Transverse colon (tissue), 3 donors: ENCODE results near the gene TPSD1.

Experiments
- CTCF ChIP-seq, 5 experiments: fragments of 200-600 bp in 3 of 5; fragments of 450-650 bp in 2 of 5; sonication (generic) in 3 of 5; IDR thresholded peaks; 1 replicate in 2 of 5; 2 replicates in 3 of 5; pipeline ENCODE4 v1.5.1; 2016 to 2017; ENCODE audit warnings: antibody characterized with exemption in 5 of 5, inconsistent platforms in 3 of 5, mild to moderate bottlenecking in 2 of 5, moderate library complexity in 1 of 5
- POLR2A ChIP-seq: fragments of 450-650 bp; IDR thresholded peaks from one replicate; pipeline ENCODE4 v1.6.1; 2016; ENCODE audit warnings: antibody characterized with exemption, mild to moderate bottlenecking, moderate library complexity

GRCh38 chr16:1308036-1308976, 52.4 kb downstream of the TPSD1 start:
- TF ChIP-seq CTCF (IDR thresholded peaks at IDR 0.05) (no peak), POLR2A (no peak)
